ENCODE measurements around the gene GTPBP6. TPM values are rescaled to one million over a fixed set of nuclear protein-coding genes. Genes with fewer than 3 reads are reported as not detected.
A peak's percentile ranks its signal among the peaks of the same experiment; 100 is the strongest.
"Not testable (repeated sequence)": the region's sequence is repeated elsewhere in the genome, so short reads cannot be mapped to it uniquely, and the experiment has no call there.

Gene GTPBP6
- total and polyA plus RNA-seq, 8 donors = 19.8 to 73.9 (median 43.1) TPM

DNA sequence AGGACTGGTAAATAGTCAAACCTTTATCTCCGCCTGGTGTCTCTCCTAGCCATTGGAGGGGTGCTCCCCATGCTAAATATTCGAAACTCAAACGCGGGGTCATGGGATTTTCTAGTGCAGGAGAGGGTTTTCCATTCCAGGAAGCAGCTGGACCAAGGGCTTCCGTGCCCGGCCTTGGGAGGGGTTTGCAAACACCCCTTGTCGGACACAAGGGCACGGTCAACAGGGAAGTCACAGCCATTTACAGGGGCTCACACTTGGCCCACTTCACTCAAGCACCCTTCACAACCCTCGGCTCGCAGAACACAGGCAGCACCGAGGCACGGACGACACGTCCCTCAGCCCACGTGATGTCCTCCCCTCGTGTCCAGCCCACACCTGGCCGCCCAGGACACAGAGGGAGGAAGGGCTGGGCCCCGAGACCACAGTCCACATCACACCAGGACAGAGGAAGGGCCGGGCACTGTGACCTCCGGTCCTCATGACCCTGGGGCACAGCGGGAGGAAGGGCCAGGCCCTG lies 47.7 kb downstream of the GTPBP6 start:
- H3K4me1 ChIP-seq = peaks cover 7 to 10% (median 8%) of the 10 kb centered on the region in 4 donors
- WGBS, 5 donors = 71 to 85% (median 82%) methylated on average over 11 to 21 of the region's 21 CpGs
- TF ChIP-seq POLR2AphosphoS5 (IDR thresholded peaks at IDR 0.05) (no peak), EP300 (IDR thresholded peaks at IDR 0.05) (no peak), POLR2A (IDR thresholded peaks at IDR 0.05) (no peak)
- TF ChIP-seq, protein P1, sequence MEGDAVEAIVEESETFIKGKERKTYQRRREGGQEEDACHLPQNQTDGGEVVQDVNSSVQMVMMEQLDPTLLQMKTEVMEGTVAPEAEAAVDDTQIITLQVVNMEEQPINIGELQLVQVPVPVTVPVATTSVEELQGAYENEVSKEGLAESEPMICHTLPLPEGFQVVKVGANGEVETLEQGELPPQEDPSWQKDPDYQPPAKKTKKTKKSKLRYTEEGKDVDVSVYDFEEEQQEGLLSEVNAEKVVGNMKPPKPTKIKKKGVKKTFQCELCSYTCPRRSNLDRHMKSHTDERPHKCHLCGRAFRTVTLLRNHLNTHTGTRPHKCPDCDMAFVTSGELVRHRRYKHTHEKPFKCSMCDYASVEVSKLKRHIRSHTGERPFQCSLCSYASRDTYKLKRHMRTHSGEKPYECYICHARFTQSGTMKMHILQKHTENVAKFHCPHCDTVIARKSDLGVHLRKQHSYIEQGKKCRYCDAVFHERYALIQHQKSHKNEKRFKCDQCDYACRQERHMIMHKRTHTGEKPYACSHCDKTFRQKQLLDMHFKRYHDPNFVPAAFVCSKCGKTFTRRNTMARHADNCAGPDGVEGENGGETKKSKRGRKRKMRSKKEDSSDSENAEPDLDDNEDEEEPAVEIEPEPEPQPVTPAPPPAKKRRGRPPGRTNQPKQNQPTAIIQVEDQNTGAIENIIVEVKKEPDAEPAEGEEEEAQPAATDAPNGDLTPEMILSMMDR (IDR thresholded peaks at IDR 0.05) = no peak
- H3K4me3 ChIP-seq = no peak overlapping the region
- peak; percentile 21 to 55 for DNase-seq
- intact Hi-C loops (cut with DNase I; ENCODE audit: low total_unique reads) = no loop called here
- peaks cover 0 to 6% (median 0%) of the 10 kb centered on the region in 3 donors for H3K27me3 ChIP-seq
- H3K9me3 ChIP-seq = no peaks in the 10 kb centered on the region
- peak overlapping the region in 1 of 5 donors; percentile 11 for H3K27ac ChIP-seq
- no peaks in the 10 kb centered on the region for H3K36me3 ChIP-seq

DNA sequence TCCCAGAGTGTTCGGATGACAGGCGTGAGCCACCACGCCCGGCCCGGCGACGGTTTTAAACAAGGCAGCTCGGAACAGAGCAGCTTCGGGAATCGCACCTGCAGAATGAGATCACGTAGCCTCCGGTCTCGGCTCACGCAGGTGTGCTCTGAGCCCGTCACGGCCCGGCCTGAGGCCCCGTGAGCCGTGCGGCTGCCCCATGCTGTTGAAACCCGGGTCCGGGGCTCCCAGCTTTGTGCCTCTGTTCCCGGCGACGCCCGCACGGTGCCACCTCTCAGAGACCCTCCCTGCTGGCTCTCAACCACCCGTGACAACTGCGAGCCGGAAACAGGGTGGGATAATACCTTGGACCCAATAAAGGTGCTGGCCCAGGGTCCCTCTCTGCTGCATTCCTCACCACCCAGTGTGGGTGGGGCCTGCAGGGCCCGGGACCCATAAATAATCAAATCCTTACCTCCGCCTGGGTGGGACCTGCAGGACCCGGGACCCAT lies 50.8 kb downstream of the GTPBP6 start:
- no peak overlapping the region for H3K27ac ChIP-seq
- peaks cover 7 to 15% (median 11%) of the 10 kb centered on the region in 4 donors for H3K4me1 ChIP-seq
- TF ChIP-seq, protein P1 (IDR thresholded peaks at IDR 0.05) = no peak
- TF ChIP-seq POLR2A (IDR thresholded peaks at IDR 0.05) (no peak), EP300 (IDR thresholded peaks at IDR 0.05) (no peak), POLR2AphosphoS5 (IDR thresholded peaks at IDR 0.05) (no peak)
- WGBS, 5 donors = 71 to 95% (median 89%) methylated on average over 16 to 33 of the region's 33 CpGs
- no peaks in the 10 kb centered on the region for H3K27me3 ChIP-seq
- H3K4me3 ChIP-seq = no peak overlapping the region
- H3K36me3 ChIP-seq = no peaks in the 10 kb centered on the region
- no peaks in the 10 kb centered on the region for H3K9me3 ChIP-seq
- peak in 1 of 2 donors; percentile 23 for DNase-seq
- intact Hi-C loops (cut with DNase I; ENCODE audit: low total_unique reads) = no loop called here

DNA sequence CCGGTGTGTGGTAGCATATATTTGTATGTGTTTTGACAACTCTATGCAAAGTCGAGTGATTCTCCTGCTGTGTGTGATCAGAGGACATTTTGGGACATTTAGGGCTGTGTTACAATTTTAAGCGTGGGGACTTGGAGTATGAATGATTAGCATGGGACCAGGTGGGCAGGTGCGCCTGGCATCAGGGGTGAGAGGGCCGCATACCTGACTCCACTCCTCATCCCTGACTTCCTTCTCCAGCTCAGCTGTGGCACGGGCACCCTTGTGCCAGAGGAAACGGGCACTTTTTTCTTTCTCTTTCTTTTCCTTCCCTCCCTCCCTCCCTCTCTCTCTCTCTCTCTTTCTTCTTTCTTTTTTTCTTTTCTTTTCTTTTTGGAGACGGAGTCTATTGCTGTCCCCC lies 53.1 kb downstream of the GTPBP6 start:
- Histone ChIP-seq H3K9me3 (no peaks in the 10 kb centered on the region), H3K36me3 (no peaks in the 10 kb centered on the region), H3K4me1 (peaks cover 7 to 32% (median 27%) of the 10 kb centered on the region in 4 donors), H3K27me3 (no peaks in the 10 kb centered on the region), H3K4me3 (no peak overlapping the region), H3K27ac (peak overlapping the region in 3 of 5 donors; percentile 11 to 58 (median 42))
- intact Hi-C loops (cut with DNase I; ENCODE audit: low total_unique reads) = no loop called here
- 80 to 87% (median 83%) methylated on average over 8 of the region's 8 CpGs for WGBS, 5 donors
- peak in 1 of 2 donors; percentile 13 for DNase-seq
- TF ChIP-seq EP300 (IDR thresholded peaks at IDR 0.05) (no peak), POLR2AphosphoS5 (IDR thresholded peaks at IDR 0.05) (no peak), POLR2A (IDR thresholded peaks at IDR 0.05) (no peak)
- TF ChIP-seq, protein P1 (IDR thresholded peaks at IDR 0.05) = no peak

DNA sequence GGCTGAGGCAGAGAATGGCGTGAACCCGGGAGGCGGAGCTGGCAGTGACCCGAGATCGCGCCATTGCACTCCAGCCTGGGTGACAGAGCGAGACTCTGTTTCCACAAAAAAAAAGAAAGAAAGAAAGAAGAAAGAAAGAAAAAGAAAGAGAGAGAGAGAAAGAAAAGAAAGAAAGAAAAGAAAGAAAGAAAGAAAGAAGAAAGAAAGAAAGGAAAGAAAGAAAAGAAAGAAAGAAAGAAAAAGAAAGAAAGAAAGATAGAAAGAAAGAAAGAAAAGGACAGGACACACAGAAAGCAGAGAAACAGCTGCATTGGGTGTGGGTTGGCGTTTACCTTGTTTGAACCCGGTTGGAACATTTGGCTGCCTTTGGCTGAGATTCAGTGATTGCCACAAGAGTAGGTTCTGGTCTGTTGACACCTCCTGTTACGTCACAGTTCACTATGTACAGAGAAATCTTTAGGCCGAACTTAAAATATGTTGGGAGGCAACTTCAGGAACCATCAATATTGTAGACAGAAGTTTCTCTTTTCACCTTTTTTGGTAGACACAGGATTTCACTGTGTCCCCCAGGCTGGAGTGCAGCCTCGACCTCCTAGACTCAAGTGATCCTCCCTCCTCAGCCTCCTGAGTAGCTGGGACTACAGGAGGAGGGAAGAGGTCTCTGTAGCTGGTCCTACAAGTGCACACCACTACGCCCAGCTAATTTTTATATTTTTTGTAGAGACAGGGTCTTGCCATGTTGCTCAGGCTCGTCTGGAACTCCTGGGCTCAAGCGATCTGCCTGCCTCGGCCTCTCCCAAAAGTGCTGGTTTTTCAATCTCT lies 53.8 kb downstream of the GTPBP6 start:
- TF ChIP-seq, protein P1 (IDR thresholded peaks at IDR 0.05) = no peak
- TF ChIP-seq POLR2AphosphoS5 (IDR thresholded peaks at IDR 0.05) (peak in 1 of 3 donors; percentile 21), EP300 (IDR thresholded peaks at IDR 0.05) (no peak)
- peak; percentile 55 to 76 for DNase-seq
- 65 to 76% (median 69%) methylated on average over 16 of the region's 16 CpGs for WGBS, 5 donors
- intact Hi-C loops (cut with DNase I; ENCODE audit: low total_unique reads) = no loop called here
- Histone ChIP-seq H3K36me3 (no peaks in the 10 kb centered on the region), H3K4me3 (no peak overlapping the region), H3K4me1 (peaks cover 7 to 32% (median 27%) of the 10 kb centered on the region in 4 donors), H3K27me3 (no peaks in the 10 kb centered on the region), H3K9me3 (no peaks in the 10 kb centered on the region), H3K27ac (peak overlapping the region in 3 of 5 donors; percentile 42 to 60 (median 58))

DNA sequence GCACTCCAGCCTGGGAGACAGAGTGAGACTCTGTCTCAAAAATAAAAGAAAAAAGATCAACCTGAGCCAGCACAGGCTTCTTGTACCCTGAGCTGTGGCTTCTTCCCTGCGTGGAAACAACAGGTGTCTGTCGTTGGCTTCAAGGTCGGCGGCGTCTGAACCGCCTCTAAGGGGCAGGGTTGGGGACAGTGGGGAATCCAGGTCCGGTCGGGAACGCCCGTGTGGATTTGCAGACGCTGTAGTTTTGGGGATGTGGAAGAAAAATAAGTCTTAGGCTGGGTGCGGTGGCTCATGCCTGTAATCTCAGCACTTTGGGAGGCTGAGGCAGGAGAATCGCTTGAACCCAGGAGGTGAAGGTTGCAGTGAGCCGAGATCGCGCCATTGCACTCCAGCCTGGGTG lies 54.6 kb downstream of the GTPBP6 start:
- intact Hi-C loops (cut with DNase I; ENCODE audit: low total_unique reads); H3K36me3 ChIP-seq; H3K9me3 ChIP-seq; H3K27me3 ChIP-seq; H3K4me3 ChIP-seq: not testable (repeated sequence)
- peak overlapping the region in 4 of 5 donors; percentile 34 to 58 (median 39) for H3K27ac ChIP-seq
- H3K4me1 ChIP-seq = peaks cover 7 to 32% (median 27%) of the 10 kb centered on the region in 4 donors
- 86 to 92% (median 91%) methylated on average over 14 to 16 of the region's 16 CpGs for WGBS, 5 donors
- DNase-seq = peak in 1 of 2 donors; percentile 9
